ENCODE data around the gene COL1A2. TPM values are rescaled to one million over a fixed set of nuclear protein-coding genes. Genes with fewer than 3 reads are reported as not detected.

COL1A2 gene
- total and polyA plus RNA-seq, 2 donors (not counting 1 experiment from before 2014, with no cell fraction given): 0.46 to 0.47 TPM

DNA sequence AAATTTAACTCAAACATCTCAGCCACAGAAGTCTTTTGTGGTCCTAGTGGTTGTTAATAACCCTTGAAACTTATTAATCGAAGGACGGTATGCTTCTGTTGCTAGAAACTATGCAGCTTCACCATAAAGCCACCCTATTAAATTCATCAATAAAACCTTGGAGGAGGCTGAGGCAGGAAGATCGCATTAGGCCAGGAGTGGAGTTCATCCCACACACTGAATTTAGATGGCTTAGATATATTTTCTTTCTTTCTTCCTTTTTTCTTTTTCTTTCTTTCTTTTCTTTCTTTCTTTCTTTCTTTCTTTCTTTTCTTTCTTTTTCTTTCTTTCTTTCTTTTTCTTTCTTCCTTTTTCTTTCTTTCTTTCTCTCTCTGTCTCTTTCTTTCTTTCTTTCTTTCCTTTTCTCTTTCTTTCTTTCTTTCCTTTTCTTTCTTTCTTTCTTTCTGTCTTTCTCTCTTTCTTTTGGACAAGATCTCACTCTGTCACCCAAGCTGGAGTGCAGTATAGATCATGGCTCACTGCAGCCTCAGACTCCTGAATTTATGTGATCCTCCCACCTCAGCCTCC, 84.0 kb downstream of the COL1A2 start:
- no peaks in the 10 kb centered on the region for H3K27me3 ChIP-seq (replicated peaks in 1 of 4; ENCODE audit: control extremely low read depth in 1 of 4, control insufficient read depth in 3 of 4, insufficient read depth in 4 of 4, low read length in 3 of 4)
- no peaks in the 10 kb centered on the region for H3K9me3 ChIP-seq (ENCODE audit: control extremely low read depth in 1 of 3, control insufficient read depth in 2 of 3, insufficient read depth in 1 of 3, low read length in 2 of 3)
- H4K20me1 ChIP-seq (ENCODE audit: control insufficient read depth, insufficient read depth, low read length, poor library complexity, severe bottlenecking): no peaks in the 10 kb centered on the region
- H3K27me3 Mint-ChIP-seq: peaks cover 10% of the 10 kb centered on the region
- no peak for TF ChIP-seq EZH2 (IDR thresholded peaks at IDR 0.05; ENCODE audit: borderline replicate concordance, insufficient read depth, low read depth, low read length, poor library complexity, severe bottlenecking)
- TF ChIP-seq, protein P1, sequence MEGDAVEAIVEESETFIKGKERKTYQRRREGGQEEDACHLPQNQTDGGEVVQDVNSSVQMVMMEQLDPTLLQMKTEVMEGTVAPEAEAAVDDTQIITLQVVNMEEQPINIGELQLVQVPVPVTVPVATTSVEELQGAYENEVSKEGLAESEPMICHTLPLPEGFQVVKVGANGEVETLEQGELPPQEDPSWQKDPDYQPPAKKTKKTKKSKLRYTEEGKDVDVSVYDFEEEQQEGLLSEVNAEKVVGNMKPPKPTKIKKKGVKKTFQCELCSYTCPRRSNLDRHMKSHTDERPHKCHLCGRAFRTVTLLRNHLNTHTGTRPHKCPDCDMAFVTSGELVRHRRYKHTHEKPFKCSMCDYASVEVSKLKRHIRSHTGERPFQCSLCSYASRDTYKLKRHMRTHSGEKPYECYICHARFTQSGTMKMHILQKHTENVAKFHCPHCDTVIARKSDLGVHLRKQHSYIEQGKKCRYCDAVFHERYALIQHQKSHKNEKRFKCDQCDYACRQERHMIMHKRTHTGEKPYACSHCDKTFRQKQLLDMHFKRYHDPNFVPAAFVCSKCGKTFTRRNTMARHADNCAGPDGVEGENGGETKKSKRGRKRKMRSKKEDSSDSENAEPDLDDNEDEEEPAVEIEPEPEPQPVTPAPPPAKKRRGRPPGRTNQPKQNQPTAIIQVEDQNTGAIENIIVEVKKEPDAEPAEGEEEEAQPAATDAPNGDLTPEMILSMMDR (IDR thresholded peaks at IDR 0.05): no peak
- no peak for ATAC-seq (ENCODE audit: low read depth)
- H3K4me3 Mint-ChIP-seq: no peak overlapping the region
- no peaks in the 10 kb centered on the region for H3K9me3 Mint-ChIP-seq (ENCODE audit: insufficient read depth)
- H3K27ac ChIP-seq (ENCODE audit: low read length in 2 of 2): no peak overlapping the region
- no peak overlapping the region for H3K9ac ChIP-seq (ENCODE audit: low read length)
- no peak overlapping the region for H3K4me2 ChIP-seq (replicated peaks; ENCODE audit: low read depth, low read length, poor library complexity, severe bottlenecking)
- no peak overlapping the region for H3K27ac Mint-ChIP-seq
- H3K4me1 ChIP-seq (ENCODE audit: control insufficient read depth in 2 of 2, insufficient read depth in 2 of 2, low read length in 2 of 2): no peaks in the 10 kb centered on the region
- no peak overlapping the region for H2AFZ ChIP-seq (ENCODE audit: insufficient read depth, low read depth, low read length, poor library complexity, severe bottlenecking)
- WGBS (ENCODE audit: insufficient coverage): no CpG with 5 or more reads among the region's 3 CpGs
- intact Hi-C loops (cut with micrococcal nuclease): no loop called here
- H3K4me1 Mint-ChIP-seq: no peaks in the 10 kb centered on the region
- H3K36me3 ChIP-seq (replicated peaks in 1 of 2; ENCODE audit: control extremely low read depth in 1 of 2, control insufficient read depth in 1 of 2, extremely low read depth in 1 of 2, insufficient read depth in 2 of 2, low read length in 1 of 2): no peaks in the 10 kb centered on the region
- ChIA-PET CTCF (no interaction called here), POLR2A (no interaction called here)
- H3K4me3 ChIP-seq (ENCODE audit: control extremely low read depth in 1 of 5, extremely low read depth in 1 of 5, insufficient read depth in 1 of 5, low read depth in 2 of 5, low read length in 4 of 5): no peak overlapping the region
- DNase-seq: no peak
- no peaks in the 10 kb centered on the region for H3K79me2 ChIP-seq (ENCODE audit: control insufficient read depth, insufficient read depth, low read length)

Other genes starting within 250 kb of the COL1A2 start
- 47.9 and 52.4 TPM in 2 replicates for gene CASD1, start 114.9 kb downstream of the COL1A2 start, total RNA-seq
- 9.2 and 19.0 TPM in 2 replicates for gene CASD1, start 114.9 kb downstream of the COL1A2 start, polyA plus RNA-seq